Stimulated activated CD4-positive, alpha-beta T cell treated with anti-CD3 and anti-CD28 coated beads, Interleukin-1b, Interleukin-23, amount 100 ng/mL, for 1 hour (primary cell): Measurements from ENCODE around the gene NOL4L.
A peak's percentile ranks its signal among the peaks of the same experiment; 100 is the strongest.

Experiments used
- DNase-seq, 2 donors: peaks; one replicate each; pipeline ENCODE4 v3.0.0-alpha.2; 2020; ENCODE audit warnings: low read depth in 2 of 2

The NOL4L gene

DNA sequence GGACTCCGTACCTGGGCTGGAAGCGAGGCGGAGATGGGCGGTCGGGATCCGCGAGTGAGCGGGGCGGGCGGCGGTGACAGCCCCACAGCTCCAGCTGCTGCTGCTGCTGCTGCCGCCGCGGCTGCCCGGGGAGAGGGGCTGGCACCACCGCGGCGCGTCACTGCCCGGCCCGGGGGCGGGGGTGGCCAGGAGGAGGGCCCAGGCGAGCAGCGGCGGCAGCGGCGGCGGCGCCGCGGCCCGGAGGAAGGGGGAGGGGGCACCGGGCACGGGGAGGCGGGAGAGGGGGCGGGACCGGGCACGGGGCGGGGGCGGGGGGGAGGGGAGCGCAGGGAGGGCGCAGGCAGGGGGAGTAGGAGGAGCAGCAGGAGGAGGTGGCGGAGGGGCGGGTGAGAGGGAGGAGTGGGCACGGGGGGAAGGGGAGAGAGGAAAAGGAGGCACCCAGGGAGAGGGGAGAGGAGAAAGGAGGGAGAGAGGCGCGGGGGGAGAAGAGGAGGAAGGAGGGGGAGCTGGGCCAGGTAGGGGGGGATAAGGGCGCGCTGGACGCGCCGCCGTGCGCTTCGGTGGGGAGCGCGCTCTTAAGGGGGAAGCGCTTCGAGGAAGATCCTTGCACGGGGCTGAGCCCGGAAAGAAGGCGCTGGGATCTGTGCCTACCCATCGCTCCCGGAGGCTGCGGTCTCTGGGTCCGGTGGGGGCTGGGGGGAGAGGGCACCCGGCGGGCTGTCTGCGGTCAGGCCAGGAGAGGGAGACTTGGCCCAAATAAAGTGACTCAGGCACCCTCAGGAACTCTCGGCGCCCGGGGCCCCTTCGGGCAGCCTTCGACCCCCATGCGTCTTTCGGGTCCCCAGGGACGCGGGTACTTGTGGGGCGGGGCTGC, 101.5 kb downstream of the NOL4L start:
- DNase-seq: peak; percentile 30 to 39

DNA sequence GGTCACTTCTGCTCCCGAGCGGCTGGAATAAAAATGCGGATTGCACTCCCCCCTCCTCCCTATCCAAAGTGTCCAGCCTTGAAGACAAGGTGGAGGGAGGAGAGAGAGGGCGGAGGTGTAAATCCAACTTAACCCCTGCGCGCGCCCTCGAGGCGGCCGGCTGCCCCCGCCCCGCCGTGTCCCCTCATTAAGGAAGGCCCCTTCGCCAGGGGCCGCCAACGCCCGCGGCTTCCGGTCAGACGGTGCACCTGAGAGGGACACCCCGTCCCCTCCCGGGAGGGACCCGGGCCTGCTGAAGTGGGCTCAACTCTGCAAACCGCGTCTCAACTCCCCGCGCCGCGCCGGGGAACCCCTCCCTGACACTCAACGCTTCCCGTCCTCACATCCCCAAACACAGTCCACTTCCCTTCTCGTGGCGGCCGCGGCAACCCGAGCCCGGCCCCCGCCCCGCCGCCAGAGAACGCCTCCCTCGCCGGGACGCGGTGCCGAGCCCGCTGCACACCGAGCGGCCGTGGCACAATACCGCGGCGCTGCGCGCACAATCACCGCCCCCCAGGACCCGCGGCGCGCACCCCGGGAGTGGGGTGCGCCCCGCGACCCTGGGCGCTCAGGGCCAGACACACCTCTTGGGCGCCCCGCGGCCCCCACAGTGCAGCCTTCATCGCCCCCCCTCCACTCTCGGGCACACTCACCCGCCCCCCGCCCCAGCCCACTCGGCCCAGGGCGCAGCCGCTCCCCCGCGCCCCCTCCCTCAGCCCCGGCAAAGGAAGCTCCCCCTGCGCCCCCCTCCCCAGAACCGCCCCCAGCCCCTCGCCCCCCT, 102.5 kb downstream of the NOL4L start:
- no peak for DNase-seq

DNA sequence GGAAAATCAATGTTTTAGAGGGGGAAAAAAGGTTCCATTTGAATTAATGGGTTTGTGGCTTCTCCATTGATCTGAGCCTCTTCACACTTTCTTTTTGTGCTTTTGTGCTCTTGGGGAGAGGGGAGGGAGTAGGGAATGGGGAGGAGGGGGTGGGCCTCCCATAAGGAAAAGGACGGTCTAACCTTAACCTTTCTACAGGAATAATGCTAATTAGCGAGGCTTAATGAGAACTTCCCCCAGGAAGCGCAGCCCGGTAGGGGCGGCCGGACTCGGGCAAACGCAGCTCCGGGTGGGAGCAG, 103.0 kb downstream of the NOL4L start:
- DNase-seq: no peak

DNA sequence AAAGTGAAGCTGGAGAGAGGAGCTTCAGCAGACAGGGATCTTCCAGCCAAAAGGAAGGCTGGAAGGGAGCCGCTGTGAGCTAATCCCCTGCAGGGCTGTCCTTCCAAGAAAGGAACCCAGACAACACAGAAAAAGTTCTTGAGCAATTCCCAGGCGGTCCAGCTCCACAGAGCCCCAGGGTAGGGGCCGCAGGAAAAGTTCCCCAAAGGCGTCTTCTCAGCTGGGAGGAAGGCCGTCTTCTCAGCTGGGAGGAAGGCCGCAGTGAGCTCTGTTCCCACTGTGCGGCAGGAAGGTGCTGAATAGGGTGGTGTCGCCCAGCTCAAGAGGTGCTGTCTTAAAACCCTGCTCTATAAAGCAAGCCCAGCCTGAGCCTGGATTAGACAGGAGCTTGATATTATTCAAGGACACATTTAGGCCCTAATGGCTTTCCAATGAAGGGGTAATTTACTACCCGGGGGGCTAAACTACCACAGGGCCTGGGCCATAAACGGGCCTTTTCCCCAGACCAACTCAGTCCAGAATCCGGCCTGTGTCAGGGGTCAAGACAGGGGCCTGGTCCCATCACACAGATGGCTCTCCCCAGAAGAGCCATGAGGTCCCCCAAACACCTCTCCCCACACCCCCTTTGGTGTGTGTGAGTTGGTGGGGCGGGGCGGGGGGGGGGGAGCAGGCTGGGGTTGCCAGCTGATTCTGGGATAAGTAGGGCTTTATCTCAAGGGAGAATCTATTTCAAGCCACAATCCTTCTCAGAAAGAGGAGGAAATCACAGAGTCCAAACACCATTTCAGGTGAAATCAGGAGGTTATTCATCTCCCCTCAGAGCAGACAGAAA, 103.6 kb downstream of the NOL4L start:
- DNase-seq: no peak

DNA sequence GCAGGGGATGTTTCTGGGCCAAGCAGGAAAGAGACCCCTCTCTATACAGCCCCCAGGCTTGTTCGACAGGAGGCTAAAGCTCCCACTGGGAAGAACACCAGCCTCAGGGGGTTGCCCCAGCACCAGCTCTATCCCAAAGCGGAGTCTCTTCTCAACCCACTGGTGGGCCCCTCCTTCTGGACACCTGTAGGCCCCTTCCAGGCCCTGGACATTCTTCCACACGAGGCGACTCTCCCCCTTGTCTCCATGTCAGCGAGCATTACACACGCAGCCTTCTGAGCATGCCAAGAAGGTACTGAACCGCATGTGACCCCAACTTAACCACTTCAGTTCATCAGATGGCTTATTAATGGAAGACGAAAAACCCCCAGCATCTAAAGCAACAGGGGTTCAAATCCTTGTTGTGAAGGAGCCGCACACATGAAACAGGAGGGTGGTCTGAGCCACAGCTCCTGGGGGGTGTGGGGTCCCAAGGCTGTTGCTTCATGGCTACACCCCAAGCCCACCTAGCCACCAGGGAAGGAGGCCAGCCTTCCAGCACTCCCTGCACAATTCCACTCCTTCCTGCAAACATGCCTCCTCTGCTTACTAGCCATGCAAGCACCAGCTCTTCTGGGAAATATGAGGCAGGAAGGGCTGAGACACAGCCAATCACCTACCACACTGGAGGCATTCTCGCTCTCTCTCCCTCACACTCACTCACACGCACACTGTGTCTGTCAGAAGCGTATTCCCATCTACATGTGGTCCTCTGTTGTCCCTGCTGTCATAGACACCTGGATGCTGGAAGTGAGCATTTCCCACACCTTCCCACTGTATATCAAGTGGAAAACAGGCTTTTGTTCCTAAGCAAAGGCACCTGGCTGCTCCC, 104.5 kb downstream of the NOL4L start:
- DNase-seq: no peak

DNA sequence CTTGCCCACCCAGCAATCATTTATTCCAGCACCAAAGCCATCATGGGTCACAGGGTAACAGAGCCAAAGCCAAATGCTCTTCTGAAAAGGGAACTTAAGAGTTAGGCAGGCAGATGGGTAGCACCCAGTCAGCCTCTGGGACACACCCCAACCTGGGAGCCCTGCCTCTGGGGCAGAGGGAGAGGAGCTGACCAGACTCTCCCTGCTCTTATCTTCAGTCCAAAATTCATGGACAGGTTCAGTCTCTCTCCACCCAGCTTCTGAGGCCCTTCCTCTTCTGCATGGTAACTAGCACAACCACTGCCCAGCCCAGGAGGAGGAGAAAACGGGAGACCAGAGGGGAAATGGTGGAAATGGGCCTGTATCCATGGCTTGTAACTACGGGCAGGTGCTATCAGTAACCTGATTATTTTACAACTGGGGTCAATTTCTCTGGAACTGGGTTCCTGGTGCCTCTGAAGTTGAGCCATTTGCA, 105.4 kb downstream of the NOL4L start:
- no peak for DNase-seq

DNA sequence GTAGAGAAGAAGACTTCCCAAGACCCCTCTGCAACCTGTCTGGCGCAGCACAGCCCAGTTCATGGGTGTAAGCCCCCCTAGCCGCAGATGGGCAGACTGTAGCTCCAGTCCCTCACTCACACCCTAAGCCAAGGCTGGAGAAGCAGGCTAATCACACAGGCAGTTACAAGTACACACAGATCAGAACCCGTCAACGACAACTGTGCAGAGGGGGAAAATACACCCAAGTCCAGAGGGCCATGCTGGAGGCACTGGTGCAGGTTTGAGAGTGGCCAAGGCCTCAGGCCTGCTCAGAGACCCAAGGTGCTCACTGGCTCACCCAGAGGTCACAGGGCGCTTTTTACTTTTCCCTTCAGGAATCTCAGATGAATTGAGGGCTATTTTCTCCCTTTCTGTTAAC, 106.1 kb downstream of the NOL4L start:
- DNase-seq: no peak

DNA sequence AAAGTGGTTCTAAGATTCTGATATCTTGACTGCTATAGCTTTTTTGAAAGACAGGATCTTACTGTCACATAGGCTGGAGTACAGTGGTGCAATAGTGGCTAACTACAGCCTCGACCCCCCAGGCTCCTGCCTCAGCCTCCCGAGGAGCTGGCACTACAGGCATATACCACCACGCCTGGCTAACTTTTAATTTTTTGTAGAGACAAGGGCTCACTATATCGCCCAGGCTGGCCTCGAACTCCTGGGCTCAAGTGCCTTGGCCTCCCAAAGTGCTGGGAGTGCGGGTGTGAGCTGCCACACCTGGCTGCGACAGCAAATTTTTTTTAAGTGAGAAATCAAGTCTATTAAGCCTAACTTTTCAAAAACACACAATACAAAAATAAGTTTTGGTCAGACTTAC, 106.6 kb downstream of the NOL4L start:
- no peak for DNase-seq

DNA sequence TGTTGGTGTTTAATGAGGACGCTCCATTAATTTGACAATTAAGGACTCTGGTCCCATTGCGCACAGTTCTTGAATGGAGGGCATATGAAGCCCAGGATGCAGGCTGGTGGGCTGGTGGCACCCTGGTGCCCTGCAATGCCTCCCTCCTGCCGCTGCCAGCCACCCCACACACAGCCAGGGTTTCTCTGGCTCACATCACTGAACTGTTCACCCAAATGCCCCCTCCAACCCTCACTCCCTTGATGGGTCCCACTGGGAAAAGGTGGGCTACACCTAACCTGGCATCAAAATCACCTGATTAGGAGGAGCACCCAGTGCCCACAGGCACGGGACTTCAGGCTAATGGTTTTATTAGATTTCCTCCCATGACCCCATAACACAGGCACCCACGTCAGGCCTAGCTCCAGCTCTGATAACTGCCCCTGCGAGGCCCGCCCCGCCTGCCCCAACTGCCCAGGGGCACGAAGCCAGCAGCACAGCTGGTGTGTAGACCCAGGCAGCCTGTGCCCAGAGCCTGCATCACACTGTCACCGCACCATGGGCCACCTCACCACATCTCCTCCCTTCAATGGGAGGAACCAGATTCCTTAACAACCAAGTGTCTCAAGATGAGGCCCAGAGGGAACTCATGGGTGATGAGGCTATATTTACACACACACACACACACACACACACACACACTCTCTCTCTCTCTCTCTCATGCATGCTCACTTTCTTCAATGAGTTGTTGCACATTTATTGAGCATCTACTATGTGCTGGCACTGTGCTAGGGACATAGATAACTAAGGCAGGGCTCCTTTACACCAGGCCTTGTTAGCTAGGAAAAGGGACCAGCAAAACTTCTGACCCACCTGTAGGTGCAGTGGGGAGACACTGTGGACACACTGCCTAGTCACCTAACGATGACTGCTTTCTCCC, 107.3 kb downstream of the NOL4L start:
- no peak for DNase-seq

DNA sequence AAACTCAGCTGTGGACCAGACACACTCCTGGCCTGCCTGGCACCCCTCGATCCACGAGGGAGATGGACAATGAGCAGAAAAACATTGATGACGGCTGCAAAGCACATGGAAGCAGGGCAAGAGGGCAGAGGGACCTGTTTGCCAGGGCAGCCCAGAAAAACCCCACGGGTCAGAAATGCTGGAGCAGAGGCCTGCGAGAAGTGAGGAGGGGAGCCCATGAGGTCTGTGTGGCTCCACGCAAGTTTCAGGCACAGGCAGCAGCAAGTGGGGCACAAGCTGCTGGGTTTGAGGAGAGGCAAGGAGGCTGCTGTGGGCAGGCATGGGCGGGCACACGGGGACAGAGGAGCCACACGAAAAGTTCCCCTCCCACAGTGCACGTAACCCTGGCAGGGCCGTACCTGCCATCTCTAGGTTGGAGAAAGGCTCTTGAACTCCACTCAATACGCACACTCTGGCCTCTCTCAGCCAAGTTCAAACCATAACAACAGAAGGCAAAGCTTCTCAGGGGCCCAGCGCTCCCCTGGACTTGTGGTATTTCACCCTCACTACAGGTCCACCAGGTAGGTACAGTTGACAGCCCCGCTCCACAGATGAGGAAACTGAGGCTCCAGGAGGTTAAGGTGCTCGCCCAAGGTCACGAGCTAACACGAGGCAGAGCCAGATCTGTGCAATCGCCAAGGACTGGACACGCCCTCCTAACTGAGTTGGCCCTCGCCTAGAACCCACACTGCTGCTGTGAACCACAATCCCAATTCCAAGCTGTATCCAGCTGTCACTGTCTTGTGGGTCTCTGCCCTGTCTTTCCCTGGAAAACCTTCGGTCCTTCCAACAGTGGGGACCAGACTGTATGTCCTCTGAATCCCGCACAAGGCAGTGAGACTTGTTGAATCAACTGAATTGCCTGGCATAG, 108.2 kb downstream of the NOL4L start:
- no peak for DNase-seq

DNA sequence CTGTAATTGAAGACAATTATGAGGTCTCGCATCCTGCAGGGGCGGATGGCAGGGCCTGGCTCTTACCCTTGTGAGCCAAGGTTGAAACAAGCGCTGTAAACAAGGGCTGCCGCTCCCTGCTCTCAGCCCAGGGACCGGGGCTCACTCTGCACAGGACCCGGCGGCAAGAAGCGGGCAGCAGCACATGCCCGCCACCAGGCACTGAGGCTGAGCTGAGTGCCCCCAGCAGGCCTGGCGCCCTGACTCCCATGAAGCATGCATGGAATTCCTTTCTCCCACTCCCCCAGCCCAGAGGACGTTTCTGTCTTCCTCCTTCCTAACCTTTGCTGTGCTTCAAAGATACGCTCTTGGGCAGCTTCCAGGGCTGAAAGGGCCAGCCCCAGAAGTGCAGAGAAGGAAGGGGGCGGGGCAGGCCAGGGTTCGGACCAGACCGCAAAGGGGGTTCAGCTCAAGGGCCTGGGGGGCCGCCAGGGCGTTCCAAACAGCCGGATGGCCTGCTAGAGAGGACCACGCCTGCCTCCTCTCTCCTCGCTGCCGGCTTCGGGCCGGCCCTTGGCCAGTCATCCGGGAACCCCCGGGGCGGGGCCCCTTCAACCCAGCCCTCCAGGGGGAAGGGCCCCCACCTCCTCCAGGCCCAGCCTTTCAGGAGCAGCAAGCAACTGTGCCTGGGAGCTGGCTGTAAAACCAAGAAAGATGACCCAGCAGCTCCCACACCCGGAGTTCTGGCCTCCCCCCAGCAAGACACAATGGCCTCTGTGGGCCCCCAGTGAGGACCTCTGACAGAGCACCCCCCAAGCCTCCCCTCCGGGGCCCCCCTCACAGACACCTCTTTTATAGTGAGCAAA, 109.9 kb downstream of the NOL4L start:
- no peak for DNase-seq

DNA sequence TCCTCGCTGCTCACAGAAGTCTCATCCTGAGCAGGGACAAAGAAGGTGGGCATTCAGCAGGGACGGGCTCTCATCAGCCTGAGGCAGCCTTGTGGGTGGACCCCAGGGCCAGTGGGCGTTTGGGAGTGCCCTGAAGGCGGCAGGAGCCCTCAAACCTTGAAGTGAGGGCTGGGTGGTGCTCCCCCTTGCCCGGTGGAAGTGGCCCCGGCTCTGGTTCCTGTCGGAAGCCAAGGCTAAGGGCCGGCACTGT, 110.5 kb downstream of the NOL4L start:
- no peak for DNase-seq

DNA sequence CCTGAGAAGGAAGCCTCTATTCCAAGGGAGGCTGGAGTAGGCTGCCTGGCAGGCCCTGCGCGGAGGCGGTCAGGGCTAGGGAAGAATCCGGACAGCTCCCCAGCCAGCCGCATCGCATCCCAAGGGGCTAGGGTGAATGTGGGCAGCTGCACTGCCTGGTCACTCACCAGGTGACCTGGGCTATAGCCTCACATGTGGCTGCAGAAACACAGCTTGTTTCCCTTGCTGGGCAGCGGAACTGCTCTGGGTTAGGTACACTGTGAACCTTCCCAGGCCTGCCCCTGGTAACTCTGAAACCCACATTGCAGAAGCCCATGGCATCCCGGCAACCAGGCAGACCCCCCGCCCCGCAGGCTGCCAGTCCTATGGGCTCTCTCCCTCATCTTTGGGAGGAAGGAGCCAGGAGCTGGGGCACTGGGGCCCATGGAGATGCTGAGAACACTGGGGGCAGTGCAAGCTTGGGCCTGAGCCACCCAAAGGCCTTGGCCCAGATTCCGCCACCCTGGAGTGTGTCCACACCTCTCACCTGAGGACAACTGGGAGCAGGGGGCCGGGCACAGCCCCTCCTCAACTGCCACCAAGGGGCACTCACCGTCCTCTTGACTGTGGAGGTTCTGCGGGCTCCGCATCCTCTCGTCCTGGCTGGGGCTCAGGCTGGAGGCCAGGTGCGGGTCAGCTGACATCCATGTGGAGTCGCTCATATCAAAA, 111.0 kb downstream of the NOL4L start:
- no peak for DNase-seq

DNA sequence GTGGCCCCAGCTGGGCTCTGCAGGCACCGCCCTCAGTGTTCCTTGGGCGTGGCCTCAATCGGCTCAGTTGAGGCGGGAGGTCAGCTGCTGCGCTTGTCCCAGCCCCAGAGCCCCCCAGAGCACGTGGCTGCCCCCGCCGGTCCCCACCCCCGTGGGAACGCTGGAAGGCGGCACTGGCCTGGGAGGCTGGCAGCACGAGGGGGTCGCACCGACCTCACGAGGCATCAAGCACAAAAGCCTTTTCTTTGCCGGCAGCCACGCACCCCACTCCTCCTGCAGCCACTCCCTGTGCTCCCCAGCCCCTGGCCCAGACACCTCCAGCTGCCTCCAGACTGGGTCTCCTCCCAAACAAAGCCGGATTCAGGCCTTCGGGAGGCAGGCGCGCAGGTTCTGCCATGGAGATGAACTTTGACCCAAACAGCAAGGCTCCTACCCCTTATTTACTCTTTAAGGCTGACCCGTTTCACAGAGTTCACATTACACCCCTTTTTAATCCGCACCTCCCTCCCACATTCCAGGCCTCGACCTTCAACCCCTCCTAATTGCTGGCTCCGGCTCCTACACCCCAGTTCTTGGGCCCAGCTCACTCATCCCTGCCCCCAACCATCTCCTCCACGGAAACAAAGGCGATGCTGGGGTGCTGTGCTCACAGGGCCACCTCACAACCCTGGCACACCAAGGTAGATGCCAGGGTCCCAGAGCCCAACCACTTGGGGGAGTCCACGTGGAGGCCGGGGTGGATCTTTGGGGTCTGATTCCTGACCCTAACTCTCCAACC, 111.7 kb downstream of the NOL4L start:
- no peak for DNase-seq

DNA sequence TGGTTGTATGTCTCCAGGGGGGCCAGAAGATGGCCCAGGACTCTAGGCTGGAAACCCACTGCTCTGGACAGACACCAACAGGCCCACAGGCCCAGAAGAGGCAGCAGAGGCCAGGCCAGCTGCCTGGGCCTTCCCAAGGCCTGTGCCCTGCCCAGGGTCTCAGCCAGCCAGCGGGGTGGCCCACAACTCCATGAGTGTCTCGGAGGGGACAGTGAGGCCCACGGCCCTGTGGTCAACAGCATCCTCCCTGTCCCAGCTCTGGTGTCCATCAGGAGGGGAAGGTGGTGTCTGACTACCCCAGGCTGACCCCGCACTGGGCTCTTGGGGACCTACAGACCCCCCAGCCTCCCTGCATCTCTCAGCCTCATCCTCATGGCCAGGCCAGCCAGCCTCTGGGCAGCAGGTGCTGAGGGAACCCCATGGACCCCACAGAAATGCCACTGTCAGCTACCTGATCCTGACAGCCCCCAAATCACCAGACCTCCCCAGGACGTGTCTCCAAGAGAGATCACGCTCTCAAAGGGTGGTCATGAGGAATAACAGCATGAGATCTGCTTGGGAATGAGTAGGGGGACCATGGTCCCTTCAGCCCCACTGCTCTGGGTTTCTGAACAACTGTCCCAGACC, 112.4 kb downstream of the NOL4L start:
- DNase-seq: no peak

DNA sequence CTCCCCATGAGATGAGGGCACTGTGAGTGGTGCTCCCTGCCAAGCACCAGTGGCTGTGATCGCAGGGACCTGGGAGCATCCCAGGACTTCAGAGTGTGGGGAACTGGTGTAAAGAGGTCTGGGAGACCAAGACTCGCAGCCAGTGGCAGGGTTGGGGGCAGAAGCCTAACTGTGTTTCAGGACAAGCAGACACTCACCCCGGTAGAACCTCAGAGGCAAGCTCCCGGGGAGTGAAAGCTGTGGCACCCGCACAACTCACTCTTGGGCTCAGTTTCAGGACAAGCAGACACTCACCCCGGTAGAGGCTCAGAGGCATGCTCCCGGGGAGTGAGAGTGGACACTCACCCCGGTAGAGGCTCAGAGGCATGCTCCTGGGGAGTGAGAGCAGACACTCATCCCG, 114.2 kb downstream of the NOL4L start:
- no peak for DNase-seq
